Brain microvascular endothelial cell (primary cell): ENCODE results near the gene PSEN1.

ENCODE experiments used
- DNase-seq: peaks from one replicate; pipeline ENCODE4 v3.0.0-alpha.2; 2020
- H3K27ac ChIP-seq: fragments of 250-450 bp; sonication (Bioruptor Pico); 2 replicates; pipeline ENCODE4 v1.5.1; 2020; ENCODE audit warnings: mild to moderate bottlenecking, moderate library complexity
- H3K27me3 ChIP-seq: fragments of 250-450 bp; sonication (Bioruptor Pico); replicated peaks from 2 replicates; pipeline ENCODE4 v1.5.1; 2020; ENCODE audit warnings: mild to moderate bottlenecking
- H3K36me3 ChIP-seq: fragments of 250-450 bp; sonication (Bioruptor Pico); replicated peaks from 2 replicates; pipeline ENCODE4 v1.5.1; 2020; ENCODE audit warnings: mild to moderate bottlenecking
- H3K4me3 ChIP-seq: 2 replicates; pipeline ENCODE4 v1.5.1; 2011; ENCODE audit warnings: low read depth, mild to moderate bottlenecking, control low read depth, low read length, moderate library complexity
- in situ Hi-C: cut with HindIII; loops from 2 replicates; pipeline ENCODE4 v1.10.0; 2017; ENCODE audit warnings: low sequenced_read_pairs, low pct_ligation_motif_present
- TF ChIP-seq, protein P1 (sequence below): IDR thresholded peaks from 2 replicates; pipeline ENCODE4 v1.5.1; 2011; ENCODE audit warnings: low read depth, mild to moderate bottlenecking, moderate library complexity, low read length, control low read depth, inconsistent platforms; ENCODE audit errors: missing control alignments

The PSEN1 gene

DNA sequence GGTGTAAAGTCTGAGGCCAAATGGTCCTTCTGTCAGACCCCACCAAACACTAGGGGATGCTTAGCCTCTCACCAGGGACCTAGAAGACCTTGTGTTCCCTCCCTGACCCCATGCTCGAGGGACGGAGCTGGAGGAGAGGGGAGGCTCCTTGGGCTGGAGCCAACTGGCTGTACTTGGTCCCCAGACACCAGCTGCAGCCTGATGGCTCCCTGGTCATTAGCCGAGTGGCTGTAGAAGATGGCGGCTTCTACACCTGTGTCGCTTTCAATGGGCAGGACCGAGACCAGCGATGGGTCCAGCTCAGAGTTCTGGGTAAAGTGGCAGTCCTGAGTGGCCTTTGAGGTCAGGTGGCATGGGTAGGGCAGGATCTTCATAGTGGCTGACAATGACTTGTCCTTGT is 130.0 kb downstream of the PSEN1 start:
- Histone ChIP-seq H3K4me3 (no peak overlapping the region), H3K27me3 (no peaks in the 10 kb centered on the region), H3K27ac (no peak overlapping the region), H3K36me3 (no peaks in the 10 kb centered on the region)
- in situ Hi-C loops: no loop called here
- TF ChIP-seq, protein P1, sequence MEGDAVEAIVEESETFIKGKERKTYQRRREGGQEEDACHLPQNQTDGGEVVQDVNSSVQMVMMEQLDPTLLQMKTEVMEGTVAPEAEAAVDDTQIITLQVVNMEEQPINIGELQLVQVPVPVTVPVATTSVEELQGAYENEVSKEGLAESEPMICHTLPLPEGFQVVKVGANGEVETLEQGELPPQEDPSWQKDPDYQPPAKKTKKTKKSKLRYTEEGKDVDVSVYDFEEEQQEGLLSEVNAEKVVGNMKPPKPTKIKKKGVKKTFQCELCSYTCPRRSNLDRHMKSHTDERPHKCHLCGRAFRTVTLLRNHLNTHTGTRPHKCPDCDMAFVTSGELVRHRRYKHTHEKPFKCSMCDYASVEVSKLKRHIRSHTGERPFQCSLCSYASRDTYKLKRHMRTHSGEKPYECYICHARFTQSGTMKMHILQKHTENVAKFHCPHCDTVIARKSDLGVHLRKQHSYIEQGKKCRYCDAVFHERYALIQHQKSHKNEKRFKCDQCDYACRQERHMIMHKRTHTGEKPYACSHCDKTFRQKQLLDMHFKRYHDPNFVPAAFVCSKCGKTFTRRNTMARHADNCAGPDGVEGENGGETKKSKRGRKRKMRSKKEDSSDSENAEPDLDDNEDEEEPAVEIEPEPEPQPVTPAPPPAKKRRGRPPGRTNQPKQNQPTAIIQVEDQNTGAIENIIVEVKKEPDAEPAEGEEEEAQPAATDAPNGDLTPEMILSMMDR: no peak
- DNase-seq: no peak

- TF ChIP-seq, protein P1: no peak
- in situ Hi-C loops: no loop called here
- DNase-seq: no peak
- Histone ChIP-seq H3K27me3 (no peaks in the 10 kb centered on the region), H3K27ac (no peak overlapping the region), H3K36me3 (peaks cover 2% of the 10 kb centered on the region), H3K4me3 (no peak overlapping the region)
Observed at GRCh38 chr14:73267474-73267873, 131.2 kb downstream of the PSEN1 start.

DNA sequence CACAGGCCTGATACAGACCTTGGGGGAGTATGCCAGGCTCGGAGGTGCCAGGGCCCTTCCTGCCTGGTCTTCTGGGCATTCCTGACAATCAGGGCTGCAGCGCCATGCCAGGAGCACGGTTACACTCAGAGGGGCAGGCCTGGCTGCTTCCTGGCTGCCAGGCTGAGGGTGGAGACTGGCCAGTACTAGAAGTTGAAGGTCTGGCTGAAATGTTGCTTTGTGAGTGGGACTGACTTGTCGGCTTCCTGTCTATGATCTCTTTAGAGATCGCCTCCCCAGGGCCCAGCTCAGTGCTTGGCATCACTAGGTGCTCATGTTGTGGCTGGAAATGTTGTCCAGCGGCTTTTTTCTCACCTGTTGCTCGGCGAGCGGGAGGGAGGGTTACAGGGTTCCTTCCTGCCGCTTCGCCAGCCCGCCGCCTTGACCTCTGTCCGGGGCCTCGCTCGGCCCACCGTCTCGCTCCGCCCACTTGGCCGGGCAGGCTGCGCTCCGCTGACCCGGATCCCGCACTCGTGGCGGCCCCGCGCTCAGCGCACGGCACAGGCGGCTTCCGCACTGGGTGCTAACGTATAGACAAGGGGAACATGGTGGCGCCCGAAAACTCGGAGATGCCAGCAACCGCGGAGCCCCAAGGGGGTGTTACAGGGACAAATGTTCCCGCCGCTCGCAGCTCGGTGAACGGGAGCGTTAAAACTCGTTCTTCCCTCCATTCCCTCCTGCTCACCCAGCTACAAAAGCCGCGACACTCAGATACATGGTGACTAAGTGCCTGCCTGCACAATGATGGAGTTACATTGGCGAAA is 133.6 kb downstream of the PSEN1 start:
- Histone ChIP-seq H3K36me3 (peaks cover 13% of the 10 kb centered on the region), H3K27me3 (no peaks in the 10 kb centered on the region), H3K4me3 (peak overlapping the region; percentile 42), H3K27ac (no peak overlapping the region)
- DNase-seq: no peak
- TF ChIP-seq, protein P1: no peak
- in situ Hi-C loops: no loop called here

GRCh38 chr14:73272393-73272792 is 136.1 kb downstream of the PSEN1 start:
- no peak overlapping the region for H3K27ac ChIP-seq
- H3K27me3 ChIP-seq: no peaks in the 10 kb centered on the region
- peaks cover 37% of the 10 kb centered on the region for H3K36me3 ChIP-seq
- in situ Hi-C loops: no loop called here
- TF ChIP-seq, protein P1: no peak
- no peak for DNase-seq
- no peak overlapping the region for H3K4me3 ChIP-seq
